Neural progenitor cell (in vitro differentiated cells): ENCODE results near the gene RASGRF2.

Experiments used
- CTCF ChIP-seq: fragments of 200-600 bp; sonication (generic); IDR thresholded peaks from 2 replicates; pipeline ENCODE4 v1.5.1; 2017; ENCODE audit warnings: antibody characterized with exemption, mild to moderate bottlenecking
- EZH2 ChIP-seq: fragments of 200-600 bp; sonication (generic); IDR thresholded peaks from 2 replicates; pipeline ENCODE4 v1.6.1; 2017; ENCODE audit warnings: antibody characterized with exemption, mild to moderate bottlenecking, moderate library complexity

GRCh38 chr5:80917631-80918030, 42.5 kb upstream of the RASGRF2 start:
- TF ChIP-seq CTCF (no peak), EZH2 (no peak)
